ENCODE measurements around the gene PHRF1.

GRCh38 chr11:530960-531831 is 45.1 kb upstream of the PHRF1 start:
- TF ChIP-seq CHD1 (IDR thresholded peaks at IDR 0.05; ENCODE audit: low read depth, low read length) (no peak), ELK1 (IDR thresholded peaks at IDR 0.05; ENCODE audit: borderline replicate concordance, low read depth, low read length) (no peak), MXI1 (IDR thresholded peaks at IDR 0.05; ENCODE audit: borderline replicate concordance, low read depth, low read length) (no peak)
- TF ChIP-seq, protein P1, sequence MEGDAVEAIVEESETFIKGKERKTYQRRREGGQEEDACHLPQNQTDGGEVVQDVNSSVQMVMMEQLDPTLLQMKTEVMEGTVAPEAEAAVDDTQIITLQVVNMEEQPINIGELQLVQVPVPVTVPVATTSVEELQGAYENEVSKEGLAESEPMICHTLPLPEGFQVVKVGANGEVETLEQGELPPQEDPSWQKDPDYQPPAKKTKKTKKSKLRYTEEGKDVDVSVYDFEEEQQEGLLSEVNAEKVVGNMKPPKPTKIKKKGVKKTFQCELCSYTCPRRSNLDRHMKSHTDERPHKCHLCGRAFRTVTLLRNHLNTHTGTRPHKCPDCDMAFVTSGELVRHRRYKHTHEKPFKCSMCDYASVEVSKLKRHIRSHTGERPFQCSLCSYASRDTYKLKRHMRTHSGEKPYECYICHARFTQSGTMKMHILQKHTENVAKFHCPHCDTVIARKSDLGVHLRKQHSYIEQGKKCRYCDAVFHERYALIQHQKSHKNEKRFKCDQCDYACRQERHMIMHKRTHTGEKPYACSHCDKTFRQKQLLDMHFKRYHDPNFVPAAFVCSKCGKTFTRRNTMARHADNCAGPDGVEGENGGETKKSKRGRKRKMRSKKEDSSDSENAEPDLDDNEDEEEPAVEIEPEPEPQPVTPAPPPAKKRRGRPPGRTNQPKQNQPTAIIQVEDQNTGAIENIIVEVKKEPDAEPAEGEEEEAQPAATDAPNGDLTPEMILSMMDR (conservative IDR thresholded peaks at IDR 0.05; ENCODE audit: low read depth, low read length) = no peak

All from IMR-90 (cell line).